Measurements from ENCODE around the gene SLC15A5.
A peak's percentile ranks its signal among the peaks of the same experiment; 100 is the strongest.

SLC15A5 gene

DNA sequence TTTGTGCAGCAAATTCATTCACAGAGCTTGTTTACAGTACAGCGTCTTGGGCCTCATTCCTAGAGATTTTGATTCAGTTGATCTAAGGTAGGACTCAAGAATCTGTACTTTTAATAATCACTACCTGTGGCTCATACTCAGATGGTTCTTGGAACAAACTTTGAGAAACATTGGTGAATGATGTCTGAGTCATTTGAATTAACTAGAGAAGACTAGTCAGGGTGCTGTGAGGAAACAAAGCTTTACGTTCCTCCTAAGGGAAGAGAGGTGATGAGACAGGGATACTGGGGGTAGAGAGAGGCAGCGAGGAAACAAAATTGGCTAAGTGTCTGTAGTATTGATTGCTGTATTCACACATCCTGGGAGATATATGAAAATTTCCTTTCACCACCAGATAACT, 109.4 kb downstream of the SLC15A5 start:
- no peak for DNase-seq

DNA sequence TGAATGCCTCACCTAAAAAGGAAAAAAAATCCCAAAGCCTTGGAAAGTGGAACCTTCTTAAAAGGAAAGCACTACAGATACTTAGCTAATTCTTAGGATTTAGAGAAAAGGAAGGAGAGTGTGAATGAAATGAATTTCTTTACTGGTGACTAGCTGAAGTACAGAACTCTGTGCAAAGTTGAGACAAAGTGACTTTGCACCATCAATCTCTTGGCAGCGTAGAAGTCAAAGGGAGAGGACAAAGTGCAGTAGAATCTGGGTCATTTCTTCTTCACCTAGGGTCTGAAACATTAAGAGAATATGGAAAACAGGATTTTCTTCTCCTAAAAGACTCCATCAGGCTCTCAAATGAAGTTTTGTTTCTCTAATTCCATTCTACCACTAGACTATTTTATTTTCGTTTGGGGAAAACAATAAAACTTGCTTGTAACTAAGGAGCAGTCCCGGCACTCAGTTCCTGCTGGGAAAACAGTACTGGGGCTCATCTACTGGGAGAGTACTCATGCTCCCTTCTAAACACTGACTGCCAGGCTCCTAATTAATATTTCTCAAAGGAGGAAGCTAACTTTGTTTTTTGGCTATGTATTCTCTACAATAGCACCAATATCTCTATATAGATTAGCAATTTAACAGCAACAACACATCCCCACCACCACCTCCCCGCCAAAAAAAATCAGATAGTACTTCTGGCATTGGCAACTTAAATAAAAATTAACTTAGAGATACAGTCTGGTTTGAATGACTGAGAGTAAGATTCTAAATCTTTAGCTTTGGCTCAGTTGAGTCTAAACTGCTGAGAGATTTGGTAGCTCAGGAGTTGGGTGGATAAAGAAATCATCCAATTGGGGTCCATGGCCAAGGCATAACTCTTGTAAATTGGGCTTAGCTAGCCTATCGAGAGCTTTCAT, 110.7 kb downstream of the SLC15A5 start:
- peak in 1 of 2 donors; percentile 18 for DNase-seq

DNA sequence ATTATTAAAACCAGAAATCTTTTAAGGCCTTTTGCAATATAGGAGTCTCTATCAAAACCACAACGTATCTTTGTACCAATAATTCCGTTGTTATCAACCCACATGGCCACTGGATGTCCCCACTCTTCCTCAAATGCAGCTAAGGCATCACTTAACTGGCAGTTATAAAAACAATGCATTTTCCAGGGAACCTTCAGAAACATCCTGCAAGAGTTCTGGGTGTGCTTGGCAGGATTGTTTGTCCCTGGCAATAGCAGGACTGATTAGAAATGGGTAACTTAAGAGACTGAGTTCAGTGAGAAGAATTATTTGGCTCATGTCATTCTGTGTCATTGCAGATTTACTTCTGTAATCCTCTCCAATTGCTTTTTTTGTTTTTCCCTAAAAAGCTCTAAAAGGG, 112.0 kb downstream of the SLC15A5 start:
- peak; percentile 1 to 68 for DNase-seq

DNA sequence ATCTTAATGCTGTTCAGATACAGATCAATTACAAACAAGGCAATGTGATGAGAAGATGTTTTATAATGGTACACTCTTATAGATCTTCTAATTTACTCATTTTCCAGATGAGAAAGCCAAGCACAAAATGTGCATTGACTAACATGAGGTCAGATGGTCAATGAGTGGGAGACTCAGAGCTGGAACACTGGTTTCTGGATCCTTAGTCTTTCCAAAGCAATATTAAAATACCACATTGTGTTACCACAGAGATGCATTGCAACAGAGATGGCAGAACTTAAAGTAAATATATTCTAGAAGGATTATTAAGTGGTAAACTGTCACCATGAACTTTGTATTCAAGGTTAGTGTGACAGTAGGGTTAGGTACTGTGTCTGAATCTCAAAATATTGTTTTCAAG, 113.6 kb downstream of the SLC15A5 start:
- DNase-seq, result no peak

DNA sequence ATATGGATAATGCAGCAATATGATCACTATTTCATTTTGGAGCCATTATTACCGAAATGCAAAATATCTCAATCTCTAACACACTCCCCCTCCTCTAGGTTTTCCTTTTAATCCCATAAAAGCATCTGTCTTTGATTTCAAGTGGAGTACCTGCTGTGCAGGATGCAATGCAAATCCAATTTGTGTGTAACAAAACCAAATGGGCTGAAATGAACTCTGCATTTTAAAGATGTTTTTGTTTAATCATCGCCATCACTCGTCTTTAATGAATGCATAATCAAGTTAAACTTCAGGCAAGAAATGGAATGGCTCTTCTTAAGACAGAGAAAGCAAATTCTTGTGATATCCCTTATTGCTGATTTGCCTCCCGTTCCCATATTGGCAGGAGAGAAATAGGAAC, 114.3 kb downstream of the SLC15A5 start:
- DNase-seq, result no peak

GRCh38 chr12:16159571-16159970, 117.9 kb downstream of the SLC15A5 start:
- DNase-seq, result no peak

DNA sequence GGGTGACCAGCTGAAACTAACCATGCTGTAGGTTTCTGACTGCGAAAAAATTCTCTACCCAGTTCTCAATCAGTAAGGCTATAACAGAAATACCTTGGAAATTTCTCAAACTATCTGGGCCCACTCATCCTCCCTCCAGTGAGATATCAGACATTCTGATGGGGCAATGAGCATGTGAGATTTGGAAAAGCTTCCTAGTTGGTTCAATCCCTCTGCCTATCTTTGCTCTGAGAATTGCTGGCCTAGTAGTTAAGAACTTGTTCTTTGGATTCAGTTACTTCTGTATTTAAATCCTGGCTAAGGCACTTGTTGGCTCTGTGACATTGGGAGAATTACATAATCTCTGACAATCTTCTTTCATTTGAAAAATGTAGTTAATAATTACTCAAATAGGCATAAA, 119.4 kb downstream of the SLC15A5 start:
- no peak for DNase-seq

GRCh38 chr12:16155938-16156337, 121.5 kb downstream of the SLC15A5 start:
- DNase-seq, result no peak

GRCh38 chr12:16154990-16155389, 122.5 kb downstream of the SLC15A5 start:
- DNase-seq, result no peak

- DNase-seq, result no peak
Measured at GRCh38 chr12:16152885-16153673, 124.4 kb downstream of the SLC15A5 start.

DNA sequence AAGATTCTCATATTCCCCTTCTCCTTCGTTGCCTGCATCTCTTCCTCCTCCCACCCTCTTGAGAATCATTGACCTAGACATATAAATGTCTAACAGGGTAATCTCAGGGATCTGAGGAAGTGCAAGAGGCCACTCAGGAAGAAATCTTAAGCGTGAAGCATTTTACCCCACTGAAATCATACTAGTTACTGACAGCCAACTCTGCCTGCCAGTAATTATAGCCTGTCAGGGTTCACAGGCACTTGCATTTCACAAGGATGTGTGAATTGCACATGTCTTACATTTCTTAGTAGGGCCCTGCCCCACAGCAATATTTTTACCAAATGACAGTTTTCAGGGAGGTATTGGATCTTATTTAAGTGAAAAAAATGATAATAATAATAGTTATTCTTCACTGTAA, 127.2 kb downstream of the SLC15A5 start:
- no peak for DNase-seq

GRCh38 chr12:16148938-16149337, 128.5 kb downstream of the SLC15A5 start:
- no peak for DNase-seq
